Measurements from ENCODE around the gene CHRNA3. TPM values are rescaled to one million over a fixed set of nuclear protein-coding genes. Genes with fewer than 3 reads are reported as not detected.
"Not testable (repeated sequence)": the region's sequence is repeated elsewhere in the genome, so short reads cannot be mapped to it uniquely, and the experiment has no call there.

Gene CHRNA3
- polyA plus RNA-seq, 4 donors = 0.89 to 1.5 (median 1.5) TPM

- DNase-seq (ENCODE audit: low read depth in 4 of 4, low spot score in 3 of 4) = no peak
Observed at GRCh38 chr15:78619022-78619950, 1.5 kb downstream of the CHRNA3 start.

GRCh38 chr15:78618490-78618934 is 2.3 kb downstream of the CHRNA3 start:
- peak in 3 of 4 donors; percentile 76 to 81 (median 78) for DNase-seq (ENCODE audit: low read depth in 4 of 4, low spot score in 3 of 4)

GRCh38 chr15:78618064-78618463 is 2.7 kb downstream of the CHRNA3 start:
- no peak for DNase-seq (ENCODE audit: low read depth in 4 of 4, low spot score in 3 of 4)

- no peak for DNase-seq (ENCODE audit: low read depth in 4 of 4, low spot score in 3 of 4)
Observed at GRCh38 chr15:78617516-78617915, 3.3 kb downstream of the CHRNA3 start.

- DNase-seq (ENCODE audit: low read depth in 4 of 4, low spot score in 3 of 4) = no peak
Observed at GRCh38 chr15:78617076-78617475, 3.7 kb downstream of the CHRNA3 start.

- DNase-seq (ENCODE audit: low read depth in 4 of 4, low spot score in 3 of 4) = no peak
Observed at GRCh38 chr15:78616506-78616905, 4.3 kb downstream of the CHRNA3 start.

- no peak for DNase-seq (ENCODE audit: low read depth in 4 of 4, low spot score in 3 of 4)
Observed at GRCh38 chr15:78615151-78615589, 5.6 kb downstream of the CHRNA3 start.

GRCh38 chr15:78614021-78614420 is 6.8 kb downstream of the CHRNA3 start:
- no peak for DNase-seq (ENCODE audit: low read depth in 4 of 4, low spot score in 3 of 4)

GRCh38 chr15:78609551-78609950 is 11.2 kb downstream of the CHRNA3 start:
- DNase-seq (ENCODE audit: low read depth in 4 of 4, low spot score in 3 of 4) = not testable (repeated sequence)

- no peak for DNase-seq (ENCODE audit: low read depth in 4 of 4, low spot score in 3 of 4)
Observed at GRCh38 chr15:78605680-78606079, 15.1 kb downstream of the CHRNA3 start.

- no peak for DNase-seq (ENCODE audit: low read depth in 4 of 4, low spot score in 3 of 4)
Observed at GRCh38 chr15:78605201-78605600, 15.6 kb downstream of the CHRNA3 start.

- DNase-seq (ENCODE audit: low read depth in 4 of 4, low spot score in 3 of 4) = no peak
Observed at GRCh38 chr15:78604420-78604819, 16.4 kb downstream of the CHRNA3 start.

GRCh38 chr15:78603467-78603866 is 17.3 kb downstream of the CHRNA3 start:
- DNase-seq (ENCODE audit: low read depth in 4 of 4, low spot score in 3 of 4) = no peak

- DNase-seq (ENCODE audit: low read depth in 4 of 4, low spot score in 3 of 4) = no peak
Observed at GRCh38 chr15:78599189-78599588, 21.6 kb downstream of the CHRNA3 start.

- no peak for DNase-seq (ENCODE audit: low read depth in 4 of 4, low spot score in 3 of 4)
Observed at GRCh38 chr15:78598348-78598747, 22.4 kb downstream of the CHRNA3 start.

- DNase-seq (ENCODE audit: low read depth in 4 of 4, low spot score in 3 of 4) = no peak
Observed at GRCh38 chr15:78597583-78597982, 23.2 kb downstream of the CHRNA3 start.

- DNase-seq (ENCODE audit: low read depth in 4 of 4, low spot score in 3 of 4) = no peak
Observed at GRCh38 chr15:78574944-78575343, 45.9 kb downstream of the CHRNA3 start.

- DNase-seq (ENCODE audit: low read depth in 4 of 4, low spot score in 3 of 4) = no peak
Observed at GRCh38 chr15:78573416-78573815, 47.4 kb downstream of the CHRNA3 start.

- DNase-seq (ENCODE audit: low read depth in 4 of 4, low spot score in 3 of 4) = no peak
Observed at GRCh38 chr15:78571382-78571781, 49.4 kb downstream of the CHRNA3 start.

GRCh38 chr15:78570710-78571109 is 50.1 kb downstream of the CHRNA3 start:
- DNase-seq (ENCODE audit: low read depth in 4 of 4, low spot score in 3 of 4) = no peak

GRCh38 chr15:78567531-78567930 is 53.3 kb downstream of the CHRNA3 start:
- DNase-seq (ENCODE audit: low read depth in 4 of 4, low spot score in 3 of 4) = no peak

All from left renal pelvis (tissue), 4 donors.